IMR-90 (cell line): ENCODE data around the gene OLFML1. TPM values are rescaled to one million over a fixed set of nuclear protein-coding genes. Genes with fewer than 3 reads are reported as not detected.

Experiments
- ATAC-seq: fragments of 200-7000 bp; cut with Tn5 transposase; 2 replicates; pipeline ENCODE4 v1.9.1; 2020; ENCODE audit warnings: low read depth, mild to moderate bottlenecking, moderate library complexity
- BruUV-seq: library from RNA; stranded (reverse); fragments of 400-500 nt; replicated peaks from 2 replicates; lab custom pipeline; 2021; lab: Mats Ljungman, UMichigan
- CTCF ChIA-PET: fragments of 300-600 bp; formaldehyde crosslinking; extraction: SDS; loops from one replicate; lab custom pipeline; 2021; ENCODE audit warnings: antibody characterized with exemption; lab: Yijun Ruan, JAX
- POLR2A ChIA-PET: fragments of 300-600 bp; sonication (Branson Sonifier 250); formaldehyde crosslinking; loops from one replicate; lab custom pipeline; 2022; ENCODE audit warnings: antibody characterized with exemption; ENCODE audit not compliant: unreplicated experiment; lab: Charles Lee
- DNase-seq: peaks from one replicate; pipeline ENCODE4 v3.0.0; 2013
- H2AFZ ChIP-seq: replicated peaks from 2 replicates; pipeline ENCODE3; 2013; ENCODE audit warnings: low read length, mild to moderate bottlenecking; ENCODE audit not compliant: poor library complexity
- H2AK5ac ChIP-seq: 2 replicates; pipeline ENCODE4 v1.6.1; 2013; ENCODE audit warnings: low read depth, low read length, inconsistent platforms
- H2AK9ac ChIP-seq: replicated peaks from 2 replicates; pipeline ENCODE3; 2013; ENCODE audit warnings: mild to moderate bottlenecking, low read depth, low read length, moderate library complexity; ENCODE audit not compliant: poor library complexity
- H2BK120ac ChIP-seq: 2 replicates; pipeline ENCODE4 v1.6.1; 2013; ENCODE audit warnings: low read depth, low read length, inconsistent platforms
- H2BK15ac ChIP-seq: 3 replicates; pipeline ENCODE4 v1.6.1; 2013; ENCODE audit warnings: low read depth, low read length, inconsistent platforms
- H2BK20ac ChIP-seq: 2 replicates; pipeline ENCODE4 v1.6.1; 2013; ENCODE audit warnings: low read depth, mild to moderate bottlenecking, inconsistent platforms, low read length, moderate library complexity
- H2BK5ac ChIP-seq: 2 replicates; pipeline ENCODE4 v1.6.1; 2013; ENCODE audit warnings: mild to moderate bottlenecking, low read depth, low read length, inconsistent platforms; ENCODE audit not compliant: poor library complexity, severe bottlenecking
- H3K14ac ChIP-seq: replicated peaks from 2 replicates; pipeline ENCODE4 v1.6.1; 2013; ENCODE audit warnings: low read depth, low read length, inconsistent platforms
- H3K18ac ChIP-seq: 2 replicates; pipeline ENCODE4 v1.6.1; 2013; ENCODE audit warnings: low read depth, low read length, control low read depth
- H3K23ac ChIP-seq: 2 replicates; pipeline ENCODE4 v1.6.1; 2013; ENCODE audit warnings: low read depth, low read length, inconsistent platforms
- H3K27ac ChIP-seq: 2 replicates; pipeline ENCODE4 v1.5.1; 2013; ENCODE audit warnings: mild to moderate bottlenecking, control low read depth, low read length; ENCODE audit not compliant: insufficient read depth
- H3K27me3 ChIP-seq: 2 replicates; pipeline ENCODE4 v1.6.1; 2013; ENCODE audit warnings: low read length; ENCODE audit not compliant: control insufficient read depth, insufficient read depth
- H3K36me3 ChIP-seq: 2 replicates; pipeline ENCODE4 v1.6.1; 2013; ENCODE audit warnings: low read length, mixed read lengths; ENCODE audit not compliant: control insufficient read depth, insufficient read depth
- H3K4ac ChIP-seq: 2 replicates; pipeline ENCODE4 v1.6.1; 2013; ENCODE audit warnings: low read depth, low read length, inconsistent platforms
- H3K4me1 ChIP-seq: 2 replicates; pipeline ENCODE4 v1.6.1; 2013; ENCODE audit warnings: low read length, mixed read lengths; ENCODE audit not compliant: control insufficient read depth, insufficient read depth
- H3K4me2 ChIP-seq: 2 replicates; pipeline ENCODE4 v1.6.1; 2013; ENCODE audit warnings: low read depth, mild to moderate bottlenecking, control low read depth, low read length, moderate library complexity
- H3K4me3 ChIP-seq: 2 replicates; pipeline ENCODE4 v1.5.1; 2013; ENCODE audit warnings: low read depth, mild to moderate bottlenecking, control low read depth, low read length, moderate library complexity; ENCODE audit not compliant: insufficient read depth
- H3K56ac ChIP-seq: 2 replicates; pipeline ENCODE4 v1.6.1; 2013; ENCODE audit warnings: low read length, inconsistent platforms; ENCODE audit not compliant: insufficient read depth; ENCODE audit errors: extremely low read depth
- H3K79me1 ChIP-seq, 2 experiments: 2 replicates each; pipeline ENCODE4 v1.6.1; 2013; ENCODE audit warnings: low read length in 2 of 2, inconsistent platforms in 1 of 2, low read depth in 1 of 2
- H3K9ac ChIP-seq: 2 replicates; pipeline ENCODE4 v1.6.1; 2013; ENCODE audit warnings: low read depth, low read length, control low read depth
- H3K9me1 ChIP-seq: 2 replicates; pipeline ENCODE4 v1.6.1; 2013; ENCODE audit warnings: low read length, inconsistent platforms; ENCODE audit not compliant: insufficient read depth
- H3K9me3 ChIP-seq: 2 replicates; pipeline ENCODE4 v1.6.1; 2013; ENCODE audit warnings: low read length; ENCODE audit not compliant: control insufficient read depth, insufficient read depth
- H4K20me1 ChIP-seq: 2 replicates; pipeline ENCODE4 v1.6.1; 2013; ENCODE audit warnings: low read length, inconsistent platforms; ENCODE audit not compliant: insufficient read depth
- H4K5ac ChIP-seq: 2 replicates; pipeline ENCODE4 v1.6.1; 2013; ENCODE audit warnings: mild to moderate bottlenecking, low read depth, low read length, control low read depth
- H4K8ac ChIP-seq, 2 experiments: 2 replicates each; pipeline ENCODE4 v1.6.1; 2013; ENCODE audit warnings: low read depth in 2 of 2, low read length in 2 of 2, control low read depth in 1 of 2, inconsistent platforms in 1 of 2
- H4K91ac ChIP-seq: 2 replicates; pipeline ENCODE4 v1.6.1; 2013; ENCODE audit warnings: low read depth, low read length, inconsistent platforms; ENCODE audit not compliant: insufficient read depth
- BHLHE40 ChIP-seq: fragments of 150-350 bp; IDR thresholded peaks from 2 replicates; pipeline ENCODE4 v1.6.1; 2016; ENCODE audit warnings: mild to moderate bottlenecking, low read depth, low read length
- CEBPB ChIP-seq: IDR thresholded peaks from 2 replicates; pipeline ENCODE4 v1.6.1; 2012; ENCODE audit warnings: low read depth, low read length, improper control_type of control experiment
- MAFK ChIP-seq: IDR thresholded peaks from 2 replicates; pipeline ENCODE4 v1.6.1; 2012; ENCODE audit warnings: low read depth, low read length, improper control_type of control experiment
- NFE2L2 ChIP-seq: fragments of 150-350 bp; IDR thresholded peaks from 2 replicates; pipeline ENCODE4 v1.6.1; 2016; ENCODE audit warnings: low read depth, mild to moderate bottlenecking, low read length
- RFX5 ChIP-seq: IDR thresholded peaks from 2 replicates; pipeline ENCODE4 v1.8.0; 2012; ENCODE audit warnings: low read depth, mild to moderate bottlenecking, low read length, moderate library complexity
- SMC3 ChIP-seq: fragments of 150-350 bp; IDR thresholded peaks from 2 replicates; pipeline ENCODE4 v1.6.1; 2016; ENCODE audit warnings: low read depth, mild to moderate bottlenecking, antibody characterized with exemption, low read length, moderate library complexity
- WGBS, 2 experiments: methylation state at CpG; one replicate each; pipeline versions ENCODE4 v1.1.5 to v1.1.7; 2013; ENCODE audit warnings: missing lambda C conversion rate in 2 of 2; ENCODE audit not compliant: insufficient read length in 1 of 2; ENCODE audit errors: extremely low coverage in 2 of 2; 5-methylcytosine and 5-hydroxymethylcytosine counted together
- dilution Hi-C: fragments of 300-500 bp; cut with HindIII; formaldehyde crosslinking; loops from one replicate; pipeline ENCODE4 v1.14.3; 2018; ENCODE audit warnings: low sequenced_read_pairs; ENCODE audit not compliant: unreplicated experiment
- in situ Hi-C: fragments of 300-500 bp; cut with MboI; formaldehyde crosslinking; loops from 3 replicates; pipeline ENCODE4 v1.14.3; 2019; ENCODE audit warnings: low sequenced_read_pairs, inconsistent platforms, mixed read lengths
- intact Hi-C: fragments of 100-400 bp; cut with micrococcal nuclease; formaldehyde crosslinking; loops from 2 replicates; pipeline ENCODE4 v1.10.0; 2022
- polyA plus RNA-seq, 3 experiments: library from polyadenylated mRNA; depleted of rRNA; stranded (reverse); fragments of >200 nt; gene quantifications; 2 replicates each; pipeline ENCODE4 v1.2.3, GENCODE V29; 2012; ENCODE audit warnings: low replicate concordance in 1 of 3
- total RNA-seq: library from RNA; depleted of rRNA; stranded (reverse); fragments of >200 nt; gene quantifications from 2 replicates; pipeline ENCODE4 v1.2.3, GENCODE V29; 2012
- TF ChIP-seq, protein P1 (sequence below): fragments of 150-350 bp; IDR thresholded peaks from 2 replicates; pipeline ENCODE4 v1.6.1; 2017; ENCODE audit warnings: mild to moderate bottlenecking, antibody characterized with exemption, low read length, low read depth

Gene OLFML1
- total and polyA plus RNA-seq, 2 of the 4 experiments (the other 2 are of a cell fraction), result 0.10 to 0.18 TPM

DNA sequence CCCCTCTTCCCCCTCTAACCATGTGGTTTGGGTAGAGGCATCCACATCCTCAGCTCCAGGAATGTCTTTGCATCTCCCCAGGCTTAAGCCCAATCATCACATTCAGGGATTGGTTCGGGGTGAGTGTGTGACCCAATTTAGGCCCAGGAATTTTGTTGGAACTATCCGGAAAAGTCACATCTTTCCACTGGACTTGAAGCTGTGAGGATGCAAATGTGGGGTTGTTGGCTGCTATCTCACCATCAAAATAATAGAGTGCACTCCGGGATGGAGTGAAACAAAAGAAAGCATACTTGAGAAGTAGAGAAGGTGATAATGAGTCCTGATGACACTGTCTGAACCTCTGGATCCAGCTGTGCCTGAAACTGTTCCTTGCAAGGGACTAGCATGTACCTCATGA, 33.8 kb upstream of the OLFML1 start:
- no peaks in the 10 kb centered on the region for H3K79me1 ChIP-seq
- no peak overlapping the region for H2BK120ac ChIP-seq
- ChIA-PET CTCF (no interaction called here), POLR2A (no interaction called here)
- H3K23ac ChIP-seq, result no peak overlapping the region
- no peak overlapping the region for H3K14ac ChIP-seq
- H3K27me3 ChIP-seq, result peaks cover 1% of the 10 kb centered on the region
- no peak overlapping the region for H4K5ac ChIP-seq
- H2BK15ac ChIP-seq, result no peak overlapping the region
- H4K91ac ChIP-seq, result no peak overlapping the region
- no peaks in the 10 kb centered on the region for H3K4me1 ChIP-seq
- no peak overlapping the region for H2AK9ac ChIP-seq
- no peak overlapping the region for H3K4me3 ChIP-seq
- H2AK5ac ChIP-seq, result no peak overlapping the region
- no peaks in the 10 kb centered on the region for H3K36me3 ChIP-seq
- intact Hi-C loops, result no loop called here
- dilution Hi-C loops, result no loop called here
- no peak overlapping the region for H3K27ac ChIP-seq
- H3K4ac ChIP-seq, result no peak overlapping the region
- no peaks in the 10 kb centered on the region for H3K9me3 ChIP-seq
- in situ Hi-C loops, result no loop called here
- no peak overlapping the region for H2AFZ ChIP-seq
- no peaks in the 10 kb centered on the region for H4K20me1 ChIP-seq
- DNase-seq, result no peak
- no peaks in the 10 kb centered on the region for H3K9me1 ChIP-seq
- TF ChIP-seq MAFK, result no peak
- TF ChIP-seq, protein P1, sequence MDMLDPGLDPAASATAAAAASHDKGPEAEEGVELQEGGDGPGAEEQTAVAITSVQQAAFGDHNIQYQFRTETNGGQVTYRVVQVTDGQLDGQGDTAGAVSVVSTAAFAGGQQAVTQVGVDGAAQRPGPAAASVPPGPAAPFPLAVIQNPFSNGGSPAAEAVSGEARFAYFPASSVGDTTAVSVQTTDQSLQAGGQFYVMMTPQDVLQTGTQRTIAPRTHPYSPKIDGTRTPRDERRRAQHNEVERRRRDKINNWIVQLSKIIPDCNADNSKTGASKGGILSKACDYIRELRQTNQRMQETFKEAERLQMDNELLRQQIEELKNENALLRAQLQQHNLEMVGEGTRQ, result no peak
- TF ChIP-seq RFX5, result no peak
- TF ChIP-seq BHLHE40, result no peak
- TF ChIP-seq CEBPB, result no peak
- TF ChIP-seq NFE2L2, result no peak
- TF ChIP-seq SMC3, result no peak
- WGBS, 2 experiments, result no CpG with 5 or more reads among the region's 3 CpGs
- no peak overlapping the region for H2BK20ac ChIP-seq
- H3K18ac ChIP-seq, result no peak overlapping the region
- no peak overlapping the region for H4K8ac ChIP-seq
- H2BK5ac ChIP-seq, result no peak overlapping the region
- H3K56ac ChIP-seq, result no peak overlapping the region
- no peak for ATAC-seq
- no peak overlapping the region for H3K9ac ChIP-seq
- H3K4me2 ChIP-seq, result no peak overlapping the region
- BruUV-seq, result no TSS peak
